ENCODE results near the gene CCDC138. TPM values are rescaled to one million over a fixed set of nuclear protein-coding genes. Genes with fewer than 3 reads are reported as not detected.

Gene CCDC138
- total RNA-seq, 1 donor from 2014 or later, result 11.1 TPM

GRCh38 chr2:108825254-108825653 lies 38.7 kb downstream of the CCDC138 start:
- intact Hi-C loops (cut with micrococcal nuclease), result no loop called here

DNA sequence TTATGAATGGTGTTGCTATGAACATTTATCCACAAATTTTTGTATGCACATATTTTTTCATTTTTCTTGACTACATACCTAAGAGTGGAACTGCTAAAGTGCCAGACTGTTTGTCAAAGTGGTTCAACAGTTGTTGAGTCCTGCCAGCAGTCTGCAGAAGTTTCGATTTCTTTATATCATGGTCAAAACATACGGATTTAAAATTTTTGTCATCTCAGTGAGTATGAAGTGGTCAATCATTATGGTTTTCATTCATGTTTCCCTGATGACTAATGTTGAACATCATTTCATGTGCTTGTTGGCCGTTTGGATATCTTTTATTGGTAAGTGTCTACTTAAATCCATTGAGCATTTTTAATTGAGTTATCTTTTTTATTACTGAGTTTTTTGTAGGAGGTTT lies 39.2 kb downstream of the CCDC138 start:
- intact Hi-C loops (cut with micrococcal nuclease), result no loop called here

GRCh38 chr2:108829578-108830310 lies 43.2 kb downstream of the CCDC138 start:
- intact Hi-C loops (cut with micrococcal nuclease), result no loop called here

DNA sequence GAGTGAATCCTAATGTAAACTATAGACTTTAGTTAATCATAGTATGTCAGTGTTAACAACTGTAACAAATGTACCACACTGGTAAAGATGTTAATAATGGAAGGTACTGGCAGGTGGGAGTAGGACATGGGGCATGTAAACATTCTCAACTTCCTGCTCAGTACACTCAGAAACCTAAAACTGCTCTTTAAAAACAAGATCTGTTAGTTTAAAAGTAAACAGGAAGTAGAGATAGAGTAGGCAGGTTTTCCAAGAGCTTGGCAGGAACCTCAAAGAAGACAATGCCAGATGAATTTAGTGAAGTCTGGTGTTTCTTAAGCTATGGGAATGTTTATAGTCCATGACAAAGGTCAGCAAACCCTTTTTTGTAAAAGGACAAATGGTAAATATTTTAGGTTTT lies 46.6 kb downstream of the CCDC138 start:
- intact Hi-C loops (cut with micrococcal nuclease), result no loop called here

DNA sequence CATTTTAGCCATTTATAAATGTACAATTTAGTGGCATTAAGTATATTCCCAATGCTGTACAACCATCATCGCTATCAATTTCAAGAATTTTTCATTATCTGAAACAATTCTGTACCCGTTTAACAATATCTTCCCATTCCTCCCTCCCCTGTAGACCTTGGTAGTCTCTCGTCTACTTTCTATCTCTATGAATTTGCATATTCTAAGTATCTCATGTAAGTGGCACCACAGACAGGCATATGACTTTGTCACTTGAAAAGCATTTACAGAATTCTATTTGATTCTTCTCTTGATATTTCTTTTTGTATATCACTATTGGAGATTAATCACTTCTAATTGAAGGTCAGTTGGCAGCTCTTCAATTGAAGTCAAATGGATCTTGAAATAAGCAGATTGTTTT lies 48.0 kb downstream of the CCDC138 start:
- intact Hi-C loops (cut with micrococcal nuclease), result no loop called here

- intact Hi-C loops (cut with micrococcal nuclease), result no loop called here
These were observed 48.5 kb downstream of the CCDC138 start for GRCh38 chr2:108835040-108835439.

DNA sequence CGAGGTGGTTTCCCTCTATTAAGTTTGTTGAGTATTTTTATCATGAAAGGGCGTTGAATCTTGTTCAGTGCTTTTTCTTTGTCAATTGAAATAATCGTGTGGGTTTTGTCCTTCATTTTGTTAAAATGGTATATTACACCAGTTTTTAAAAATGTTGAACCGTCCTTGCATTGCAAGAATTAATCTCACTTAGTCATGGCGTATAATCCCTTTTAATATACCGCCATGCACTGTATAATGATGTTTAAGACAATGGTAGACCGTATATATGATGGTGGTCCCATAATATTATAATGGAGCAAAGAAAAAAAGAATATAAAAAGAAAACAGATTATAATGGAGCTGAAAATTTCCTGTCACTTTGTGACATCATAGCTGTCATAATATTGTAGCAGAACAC lies 50.6 kb downstream of the CCDC138 start:
- intact Hi-C loops (cut with micrococcal nuclease), result no loop called here

- intact Hi-C loops (cut with micrococcal nuclease), result no loop called here
These were observed 54.9 kb downstream of the CCDC138 start for GRCh38 chr2:108841506-108841905.

DNA sequence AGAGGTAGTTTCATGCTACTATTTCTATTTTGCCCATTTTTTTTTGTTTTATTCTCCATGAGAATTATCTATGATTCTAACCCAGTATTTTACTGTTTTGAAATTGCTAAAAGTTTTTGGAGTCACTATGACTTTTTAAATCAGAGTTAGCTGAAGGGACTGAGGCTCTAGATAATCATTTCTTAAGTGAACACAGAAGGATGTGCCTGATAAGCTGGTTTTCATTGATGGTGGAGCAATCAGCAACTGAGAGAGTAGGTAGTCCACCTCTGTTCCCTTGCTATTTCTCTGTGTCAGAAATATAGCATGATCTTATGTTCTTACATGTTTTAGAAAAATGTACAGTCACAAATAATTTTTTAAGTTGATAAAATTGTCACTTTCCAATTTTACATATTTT lies 59.4 kb downstream of the CCDC138 start:
- intact Hi-C loops (cut with micrococcal nuclease), result no loop called here

- intact Hi-C loops (cut with micrococcal nuclease), result no loop called here
These were observed 60.4 kb downstream of the CCDC138 start for GRCh38 chr2:108847000-108847399.

DNA sequence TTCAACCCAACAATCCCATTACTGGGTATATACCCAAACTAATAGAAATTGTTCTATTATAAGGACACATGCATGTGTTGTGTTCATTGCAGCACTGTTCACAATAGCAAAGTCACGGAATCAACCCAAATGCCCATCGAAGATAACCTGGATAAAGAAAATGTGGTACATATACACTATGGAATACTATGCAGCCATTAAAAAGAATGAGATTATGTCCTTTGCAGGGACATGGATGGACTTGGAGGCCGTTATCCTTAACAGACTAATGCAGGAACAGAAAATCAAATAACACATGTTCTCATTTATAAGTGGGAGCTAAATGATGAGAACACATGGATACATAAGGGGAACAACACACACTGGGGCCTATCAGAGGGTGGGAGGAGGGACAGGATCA lies 65.8 kb downstream of the CCDC138 start:
- intact Hi-C loops (cut with micrococcal nuclease), result no loop called here

- intact Hi-C loops (cut with micrococcal nuclease), result no loop called here
These were observed 66.8 kb downstream of the CCDC138 start for GRCh38 chr2:108853421-108853820.

GRCh38 chr2:108854484-108854883 lies 67.9 kb downstream of the CCDC138 start:
- intact Hi-C loops (cut with micrococcal nuclease), result no loop called here

- intact Hi-C loops (cut with micrococcal nuclease), result no loop called here
These were observed 68.6 kb downstream of the CCDC138 start for GRCh38 chr2:108855194-108855593.

DNA sequence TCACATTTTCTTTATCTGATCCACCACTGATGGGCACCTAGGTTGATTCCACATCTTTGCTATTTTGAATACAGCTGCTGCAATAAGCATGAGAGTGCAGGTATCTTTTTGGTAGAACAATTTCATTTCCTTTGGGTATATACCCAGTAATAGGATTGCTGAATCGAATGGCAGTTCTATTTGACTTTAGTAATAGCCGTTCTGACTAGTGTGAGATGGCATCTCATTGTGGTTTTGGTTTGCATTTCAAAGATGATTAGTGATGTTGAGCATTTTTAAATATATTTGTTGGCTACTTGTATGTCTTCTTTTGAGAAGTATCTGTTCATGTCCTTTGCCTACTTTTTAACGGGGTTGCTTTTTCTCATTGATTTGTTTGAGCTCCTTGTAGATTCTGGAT lies 72.3 kb downstream of the CCDC138 start:
- intact Hi-C loops (cut with micrococcal nuclease), result no loop called here

- intact Hi-C loops (cut with micrococcal nuclease), result no loop called here
These were observed 79.5 kb downstream of the CCDC138 start for GRCh38 chr2:108866041-108866440.

GRCh38 chr2:108868911-108869310 lies 82.3 kb downstream of the CCDC138 start:
- intact Hi-C loops (cut with micrococcal nuclease), result no loop called here

GRCh38 chr2:108869542-108869941 lies 83.0 kb downstream of the CCDC138 start:
- intact Hi-C loops (cut with micrococcal nuclease), result no loop called here

GRCh38 chr2:108870069-108870644 lies 83.6 kb downstream of the CCDC138 start:
- intact Hi-C loops (cut with micrococcal nuclease), result no loop called here

GRCh38 chr2:108877506-108877905 lies 90.9 kb downstream of the CCDC138 start:
- intact Hi-C loops (cut with micrococcal nuclease), result no loop called here

DNA sequence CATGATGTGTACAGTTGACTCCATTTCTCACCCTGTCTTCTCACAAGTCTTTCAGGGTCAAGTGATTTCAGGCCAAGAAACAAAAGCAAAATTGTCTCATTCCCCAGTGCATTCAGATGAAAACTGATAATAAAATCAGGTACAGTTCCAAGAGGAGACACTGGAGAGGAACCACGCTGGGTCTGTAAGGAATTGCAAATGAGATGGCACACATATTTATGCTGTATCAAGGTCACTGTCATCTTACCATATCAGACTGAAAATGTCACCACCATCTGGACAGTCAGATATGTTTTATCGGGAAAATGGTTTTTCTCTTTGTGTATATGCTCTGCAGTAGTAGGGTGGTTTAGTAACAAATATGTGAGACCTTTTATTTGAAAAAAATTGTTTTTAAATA lies 91.7 kb downstream of the CCDC138 start:
- intact Hi-C loops (cut with micrococcal nuclease), result no loop called here

- intact Hi-C loops (cut with micrococcal nuclease), result no loop called here
These were observed 98.0 kb downstream of the CCDC138 start for GRCh38 chr2:108884619-108885018.

DNA sequence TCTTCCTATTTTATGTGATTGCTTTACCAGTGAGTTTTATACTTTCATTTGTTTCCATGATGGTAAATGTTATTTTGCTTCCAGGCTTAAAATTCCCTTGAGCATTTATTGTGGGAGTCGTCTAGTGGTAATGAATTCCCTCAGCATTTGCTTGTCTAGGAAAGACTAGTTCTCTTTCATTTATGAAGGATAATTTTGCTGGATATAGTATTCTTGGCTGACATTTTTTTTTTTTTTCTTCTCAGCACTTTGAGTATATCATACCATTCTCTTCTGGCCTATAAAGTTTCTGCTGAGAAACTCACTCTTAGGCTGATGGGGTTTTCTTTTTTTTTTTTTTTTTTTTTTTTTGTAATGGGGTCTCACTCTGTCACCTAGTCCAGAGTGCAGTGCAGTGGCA lies 103.3 kb downstream of the CCDC138 start:
- intact Hi-C loops (cut with micrococcal nuclease), result no loop called here

Data from T-helper 2 cell treated with Interferon-gamma antibody and Interleukin-4, amounts not matched to agents 100 ng/mL and 5 ng/mL, for 36 hours (primary cell).